Colonic mucosa (tissue), 4 donors: Measurements from ENCODE around the gene ANHX. TPM values are rescaled to one million over a fixed set of nuclear protein-coding genes. Genes with fewer than 3 reads are reported as not detected.

Experiments
- DNase-seq: peaks from one replicate; pipeline ENCODE4 v3.0.0-alpha.2; 2020
- H3K27ac ChIP-seq: fragments of 200-600 bp; one replicate; pipeline ENCODE4 v1.8.0; 2021
- H3K27me3 ChIP-seq: fragments of 200-600 bp; one replicate; pipeline ENCODE4 v1.8.0; 2021
- H3K36me3 ChIP-seq: fragments of 200-600 bp; one replicate; pipeline ENCODE4 v1.8.0; 2021
- H3K4me1 ChIP-seq: fragments of 200-600 bp; one replicate; pipeline ENCODE4 v1.8.0; 2021; ENCODE audit warnings: mild to moderate bottlenecking
- H3K4me3 ChIP-seq: fragments of 200-600 bp; one replicate; pipeline ENCODE4 v1.8.0; 2021
- H3K9ac ChIP-seq, 2 donors: one replicate each; pipeline ENCODE4 v1.7.0; 2013; ENCODE audit warnings: control low read depth in 2 of 2, low read depth in 2 of 2, low read length in 2 of 2
- H3K9me3 ChIP-seq: fragments of 200-600 bp; one replicate; pipeline ENCODE4 v1.8.0; 2021
- intact Hi-C: fragments of 100-400 bp; cut with DNase I; formaldehyde crosslinking; loops from one replicate; pipeline ENCODE4 v1.14.1; 2022
- total RNA-seq, 2 donors: library from RNA; stranded (reverse); fragmentation: NEBNext Ultra II Directional in 1 of 2; extraction: Animal tissue kit (Norgen Biotek cat#: 25700) in 1 of 2; gene quantifications; one replicate each; pipeline ENCODE4 v1.2.1, GENCODE V29; 2021
- TF ChIP-seq, protein P1 (sequence below): fragments of 200-600 bp; IDR thresholded peaks from one replicate; pipeline ENCODE4 v1.8.0; 2022; ENCODE audit warnings: antibody characterized with exemption, mild to moderate bottlenecking
- donor health status: healthy.
- donor health status: DM: no; HTN: no; CAD: no.
- donor health status: DM: no; HTN: no; CAD: no.

The ANHX gene
- total RNA-seq, 2 donors from 2014 or later: not detected

GRCh38 chr12:133221241-133221640, 14.4 kb downstream of the ANHX start:
- Histone ChIP-seq H3K4me3 (no peak overlapping the region), H3K27me3 (no peaks in the 10 kb centered on the region), H3K36me3 (no peaks in the 10 kb centered on the region), H3K9ac (no peak overlapping the region), H3K4me1 (no peaks in the 10 kb centered on the region), H3K27ac (no peak overlapping the region), H3K9me3 (no peaks in the 10 kb centered on the region)
- intact Hi-C loops: no loop called here
- no peak for DNase-seq
- TF ChIP-seq, protein P1, sequence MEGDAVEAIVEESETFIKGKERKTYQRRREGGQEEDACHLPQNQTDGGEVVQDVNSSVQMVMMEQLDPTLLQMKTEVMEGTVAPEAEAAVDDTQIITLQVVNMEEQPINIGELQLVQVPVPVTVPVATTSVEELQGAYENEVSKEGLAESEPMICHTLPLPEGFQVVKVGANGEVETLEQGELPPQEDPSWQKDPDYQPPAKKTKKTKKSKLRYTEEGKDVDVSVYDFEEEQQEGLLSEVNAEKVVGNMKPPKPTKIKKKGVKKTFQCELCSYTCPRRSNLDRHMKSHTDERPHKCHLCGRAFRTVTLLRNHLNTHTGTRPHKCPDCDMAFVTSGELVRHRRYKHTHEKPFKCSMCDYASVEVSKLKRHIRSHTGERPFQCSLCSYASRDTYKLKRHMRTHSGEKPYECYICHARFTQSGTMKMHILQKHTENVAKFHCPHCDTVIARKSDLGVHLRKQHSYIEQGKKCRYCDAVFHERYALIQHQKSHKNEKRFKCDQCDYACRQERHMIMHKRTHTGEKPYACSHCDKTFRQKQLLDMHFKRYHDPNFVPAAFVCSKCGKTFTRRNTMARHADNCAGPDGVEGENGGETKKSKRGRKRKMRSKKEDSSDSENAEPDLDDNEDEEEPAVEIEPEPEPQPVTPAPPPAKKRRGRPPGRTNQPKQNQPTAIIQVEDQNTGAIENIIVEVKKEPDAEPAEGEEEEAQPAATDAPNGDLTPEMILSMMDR: no peak

DNA sequence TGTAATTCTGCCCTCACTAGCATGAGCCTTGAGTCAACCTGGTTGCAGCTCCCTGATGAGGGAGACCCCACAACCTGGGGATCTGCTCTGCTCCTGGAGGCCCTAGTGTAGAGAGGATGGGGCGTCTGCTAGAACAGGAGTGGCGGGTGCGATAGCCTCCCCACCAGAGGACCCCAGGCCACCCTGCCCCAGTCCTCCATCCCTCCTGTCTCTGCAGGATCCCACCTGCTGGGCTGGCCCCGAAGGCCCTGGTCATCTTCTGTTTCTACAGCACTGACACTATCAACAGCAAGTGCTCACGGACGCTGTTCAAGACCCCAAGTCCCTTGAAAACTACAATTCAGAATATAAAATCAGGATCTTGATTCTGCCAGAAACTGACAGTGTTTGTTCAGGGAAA, 15.2 kb downstream of the ANHX start:
- Histone ChIP-seq H3K4me1 (no peaks in the 10 kb centered on the region), H3K36me3 (no peaks in the 10 kb centered on the region), H3K27ac (no peak overlapping the region), H3K9me3 (no peaks in the 10 kb centered on the region), H3K4me3 (no peak overlapping the region), H3K27me3 (no peaks in the 10 kb centered on the region), H3K9ac (no peak overlapping the region)
- no peak for DNase-seq
- TF ChIP-seq, protein P1: no peak
- intact Hi-C loops: no loop called here

DNA sequence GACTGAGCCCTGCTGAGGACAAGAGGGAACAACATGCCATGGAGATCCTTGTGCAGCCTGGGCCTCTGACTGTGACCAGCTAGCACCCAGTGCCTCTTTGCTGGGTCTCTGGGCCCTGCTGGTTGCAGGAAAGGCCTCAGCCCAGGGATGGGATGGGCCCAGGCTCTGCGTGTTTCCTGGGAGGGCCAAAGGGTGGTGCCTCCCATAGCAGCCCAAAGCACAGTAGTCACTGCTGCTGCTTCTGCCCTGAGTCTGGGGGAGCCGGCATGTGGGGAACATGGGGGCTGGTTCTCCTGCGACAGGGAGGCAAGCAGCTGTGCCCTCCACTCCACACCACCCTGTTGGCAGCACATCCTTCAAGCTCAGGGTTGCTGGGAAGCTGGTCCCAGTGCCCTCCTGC, 18.5 kb downstream of the ANHX start:
- intact Hi-C loops: no loop called here
- Histone ChIP-seq H3K9me3 (no peaks in the 10 kb centered on the region), H3K36me3 (no peaks in the 10 kb centered on the region), H3K9ac (no peak overlapping the region), H3K27ac (no peak overlapping the region), H3K4me1 (no peaks in the 10 kb centered on the region), H3K27me3 (no peaks in the 10 kb centered on the region), H3K4me3 (no peak overlapping the region)
- TF ChIP-seq, protein P1: no peak
- DNase-seq: no peak

GRCh38 chr12:133215724-133216123, 20.0 kb downstream of the ANHX start:
- Histone ChIP-seq H3K9ac (no peak overlapping the region), H3K9me3 (no peaks in the 10 kb centered on the region), H3K4me1 (no peaks in the 10 kb centered on the region), H3K36me3 (no peaks in the 10 kb centered on the region), H3K27me3 (no peaks in the 10 kb centered on the region), H3K27ac (no peak overlapping the region), H3K4me3 (no peak overlapping the region)
- TF ChIP-seq, protein P1: no peak
- no peak for DNase-seq
- intact Hi-C loops: no loop called here

GRCh38 chr12:133206390-133206789, 29.3 kb downstream of the ANHX start:
- H3K4me3 ChIP-seq: no peak overlapping the region
- no peaks in the 10 kb centered on the region for H3K27me3 ChIP-seq
- H3K4me1 ChIP-seq: no peaks in the 10 kb centered on the region
- peaks cover 16% of the 10 kb centered on the region for H3K36me3 ChIP-seq
- peaks cover 33% of the 10 kb centered on the region for H3K9me3 ChIP-seq
- intact Hi-C loops: no loop called here
- H3K9ac ChIP-seq: no peak overlapping the region
- no peak for DNase-seq
- no peak overlapping the region for H3K27ac ChIP-seq
- TF ChIP-seq, protein P1: no peak

GRCh38 chr12:133204264-133204603, 31.4 kb downstream of the ANHX start:
- intact Hi-C loops: no loop called here
- peaks cover 30% of the 10 kb centered on the region for H3K9me3 ChIP-seq
- H3K4me1 ChIP-seq: no peaks in the 10 kb centered on the region
- DNase-seq: no peak
- H3K9ac ChIP-seq: no peak overlapping the region
- H3K27ac ChIP-seq: no peak overlapping the region
- H3K4me3 ChIP-seq: no peak overlapping the region
- TF ChIP-seq, protein P1: no peak
- H3K27me3 ChIP-seq: no peaks in the 10 kb centered on the region
- peaks cover 16% of the 10 kb centered on the region for H3K36me3 ChIP-seq
